Upper lobe of left lung (tissue), 4 donors: Measurements from ENCODE around the gene PCCB.

Experiments
- CTCF ChIP-seq, 6 experiments: fragments of 450-650 bp in 4 of 6; fragments of 200-600 bp in 2 of 6; sonication (generic) in 2 of 6; IDR thresholded peaks; one replicate each; pipeline ENCODE4 v1.5.1; 2016 to 2019; ENCODE audit warnings: antibody characterized with exemption in 6 of 6
- EP300 ChIP-seq, 4 donors: sonication (generic); formaldehyde crosslinking; IDR thresholded peaks; one replicate each; pipeline ENCODE4 v1.5.1; 2017; ENCODE audit warnings: antibody characterized with exemption in 4 of 4, control low read depth in 2 of 4

GRCh38 chr3:136237961-136238649 lies 12.0 kb upstream of the PCCB start:
- TF ChIP-seq CTCF (IDR thresholded peaks at IDR 0.05) (no peak), EP300 (IDR thresholded peaks at IDR 0.05) (no peak)
